Kidney (tissue), 14 donors: ENCODE results near the gene WRNIP1. TPM values are rescaled to one million over a fixed set of nuclear protein-coding genes. Genes with fewer than 3 reads are reported as not detected.

Source experiments
- DNase-seq, 5 donors: peaks; one replicate each; pipeline ENCODE4 v3.0.0-alpha.2; 2013 to 2020
- FAIRE-seq: peaks from 2 replicates; lab custom pipeline; 2012; peaks lifted over from hg19 to GRCh38; lab: Jason Lieb, UNC
- H3K27ac ChIP-seq, 2 donors: one replicate each; pipeline ENCODE4 v1.7.0; 2013; ENCODE audit warnings: low read depth in 2 of 2, low read length in 2 of 2, inconsistent platforms in 1 of 2
- H3K27me3 ChIP-seq: one replicate; pipeline ENCODE4 v1.7.1; 2013; ENCODE audit warnings: low read length, inconsistent platforms; ENCODE audit not compliant: control insufficient read depth, insufficient read depth
- H3K36me3 ChIP-seq, 3 donors: one replicate each; pipeline versions ENCODE4 v1.7.0 to v1.7.1; 2013; ENCODE audit warnings: low read length in 3 of 3, control low read depth in 1 of 3, inconsistent platforms in 1 of 3; ENCODE audit not compliant: insufficient read depth in 3 of 3, control insufficient read depth in 2 of 3
- H3K4me1 ChIP-seq, 3 donors: one replicate each; pipeline versions ENCODE4 v1.7.0 to v1.7.1; 2013; ENCODE audit warnings: low read length in 3 of 3, inconsistent platforms in 1 of 3, low read depth in 1 of 3; ENCODE audit not compliant: control insufficient read depth in 2 of 3, insufficient read depth in 2 of 3
- H3K4me3 ChIP-seq, 3 donors: one replicate each; pipeline versions ENCODE4 v1.7.0 to v1.8.1; 2013; ENCODE audit warnings: low read length in 3 of 3, control low read depth in 1 of 3, inconsistent platforms in 1 of 3
- H3K9ac ChIP-seq, 3 donors: one replicate each; pipeline versions ENCODE4 v1.7.0 to v1.7.1; 2013; ENCODE audit warnings: low read length in 3 of 3, control low read depth in 1 of 3, inconsistent platforms in 1 of 3
- H3K9me3 ChIP-seq, 3 donors: one replicate each; pipeline versions ENCODE4 v1.7.0 to v1.7.1; 2013; ENCODE audit warnings: low read length in 3 of 3, control low read depth in 1 of 3, inconsistent platforms in 1 of 3; ENCODE audit not compliant: control insufficient read depth in 2 of 3, insufficient read depth in 1 of 3
- CTCF ChIP-seq: IDR thresholded peaks from 3 replicates; pipeline ENCODE4 v1.5.1; 2012; ENCODE audit warnings: mild to moderate bottlenecking, moderate library complexity, borderline replicate concordance; ENCODE audit not compliant: insufficient read depth; ENCODE audit errors: extremely low read depth
- intact Hi-C: fragments of 100-400 bp; cut with DNase I; formaldehyde crosslinking; loops from one replicate; pipeline ENCODE4 v1.11.1; 2022
- polyA plus RNA-seq: library from polyadenylated mRNA; stranded (reverse); fragments of 350-450 nt; fragmentation: Illumina TruSeq; extraction: RNeasy Lipid Tissue Mini Kit (QIAGEN cat#74804); gene quantifications from one replicate; pipeline ENCODE4 v1.2.3, GENCODE V29; 2014; ENCODE audit warnings: low read depth, low replicate concordance; ENCODE audit not compliant: insufficient read depth
- total RNA-seq: library from RNA; stranded (reverse); fragmentation: NEBNext Ultra II Directional; extraction: Animal tissue kit (Norgen Biotek cat#: 25700); gene quantifications from one replicate; pipeline ENCODE4 v1.2.1, GENCODE V29; 2021
- donor health status: control.
- donor health status: control.
- donor health status: control.
- donor health status: control.
- donor health status: control.
- donor health status: DM: yes; HTN: yes; CAD: no.
- donor health status: Normal renal cell carcinoma (clear cell type).

Gene WRNIP1
- total and polyA plus RNA-seq, 2 donors from 2014 or later: 38.0 to 46.3 TPM

DNA sequence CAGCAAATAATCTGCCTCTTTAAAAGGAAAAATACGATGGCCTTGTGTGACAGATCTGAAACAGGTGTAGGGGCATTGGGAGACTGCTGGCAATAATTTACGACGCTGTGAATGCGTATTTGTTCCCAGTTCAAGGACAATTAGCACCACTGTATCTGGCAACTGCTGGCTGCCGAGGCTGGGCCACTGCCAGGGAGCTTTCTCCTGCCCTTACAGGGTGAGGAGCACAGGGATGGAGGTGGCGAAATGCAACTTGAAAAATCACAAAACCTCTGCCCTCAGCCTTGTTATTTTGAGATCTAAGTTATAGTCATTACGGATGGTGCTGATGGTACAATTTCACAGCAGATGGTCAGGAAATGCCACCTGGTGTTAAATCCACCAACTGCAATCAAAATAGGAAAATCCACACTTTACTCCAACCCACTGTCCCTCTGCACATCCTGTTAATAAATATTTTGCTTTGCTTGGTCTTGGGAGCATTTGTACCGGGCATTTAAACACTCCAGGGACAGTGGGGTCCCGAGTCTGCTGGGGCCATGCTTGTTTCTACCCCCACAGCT lies 20.9 kb upstream of the WRNIP1 start:
- no peak overlapping the region for H3K4me3 ChIP-seq
- H3K9me3 ChIP-seq: no peaks in the 10 kb centered on the region
- no peak for FAIRE-seq
- H3K9ac ChIP-seq: no peak overlapping the region
- no peaks in the 10 kb centered on the region for H3K36me3 ChIP-seq
- intact Hi-C loops: loop anchor here (10.0 kb wide), 1 partner anchor 1149 kb away; no protein-coding TSS in a partner anchor
- no peaks in the 10 kb centered on the region for H3K27me3 ChIP-seq
- DNase-seq: peak in 2 of 5 donors; percentile 50 to 67
- TF ChIP-seq CTCF: no peak
- H3K27ac ChIP-seq: no peak overlapping the region
- H3K4me1 ChIP-seq: peaks cover 0 to 4% (median 0%) of the 10 kb centered on the region in 3 donors

DNA sequence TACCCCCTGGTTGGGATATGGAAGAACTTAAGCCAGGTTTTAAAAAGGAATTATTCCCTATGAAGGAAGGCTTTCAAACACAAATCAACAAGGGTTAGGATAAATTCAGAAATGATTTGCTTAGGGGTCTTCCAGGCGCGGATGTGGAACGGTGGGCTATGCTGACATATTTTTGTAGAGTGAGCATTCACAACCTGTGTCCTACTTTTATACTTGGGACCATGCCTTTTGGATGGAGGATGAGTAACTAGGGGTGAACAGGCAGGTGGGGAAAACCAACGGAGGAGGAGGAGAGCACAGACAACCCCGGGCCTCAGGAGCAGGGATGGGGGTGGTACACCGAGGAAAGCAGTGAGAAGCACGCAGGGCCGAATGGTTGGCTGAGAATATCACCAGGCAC lies 20.4 kb upstream of the WRNIP1 start:
- Histone ChIP-seq H3K9ac (no peak overlapping the region), H3K4me3 (no peak overlapping the region), H3K27me3 (no peaks in the 10 kb centered on the region), H3K27ac (no peak overlapping the region), H3K9me3 (no peaks in the 10 kb centered on the region), H3K4me1 (peaks cover 0 to 4% (median 0%) of the 10 kb centered on the region in 3 donors), H3K36me3 (no peaks in the 10 kb centered on the region)
- FAIRE-seq: no peak
- intact Hi-C loops: loop anchor here (10.0 kb wide), 1 partner anchor 1150 kb away; no protein-coding TSS in a partner anchor
- DNase-seq: no peak
- TF ChIP-seq CTCF: no peak

GRCh38 chr6:2745246-2745645 lies 19.9 kb upstream of the WRNIP1 start:
- no peak for TF ChIP-seq CTCF
- DNase-seq (no peak), FAIRE-seq (no peak)
- intact Hi-C loops: loop anchor here (10.0 kb wide), 1 partner anchor 1150 kb away; no protein-coding TSS in a partner anchor
- Histone ChIP-seq H3K27me3 (no peaks in the 10 kb centered on the region), H3K36me3 (no peaks in the 10 kb centered on the region), H3K9ac (no peak overlapping the region), H3K4me1 (peaks cover 0 to 4% (median 0%) of the 10 kb centered on the region in 3 donors), H3K27ac (no peak overlapping the region), H3K9me3 (no peaks in the 10 kb centered on the region), H3K4me3 (no peak overlapping the region)
